Measurements from ENCODE around the gene CLPTM1. TPM values are rescaled to one million over a fixed set of nuclear protein-coding genes. Genes with fewer than 3 reads are reported as not detected.

CLPTM1 gene
- total RNA-seq, 6 donors from 2014 or later, result 53.4 to 139 (median 99.6) TPM

DNA sequence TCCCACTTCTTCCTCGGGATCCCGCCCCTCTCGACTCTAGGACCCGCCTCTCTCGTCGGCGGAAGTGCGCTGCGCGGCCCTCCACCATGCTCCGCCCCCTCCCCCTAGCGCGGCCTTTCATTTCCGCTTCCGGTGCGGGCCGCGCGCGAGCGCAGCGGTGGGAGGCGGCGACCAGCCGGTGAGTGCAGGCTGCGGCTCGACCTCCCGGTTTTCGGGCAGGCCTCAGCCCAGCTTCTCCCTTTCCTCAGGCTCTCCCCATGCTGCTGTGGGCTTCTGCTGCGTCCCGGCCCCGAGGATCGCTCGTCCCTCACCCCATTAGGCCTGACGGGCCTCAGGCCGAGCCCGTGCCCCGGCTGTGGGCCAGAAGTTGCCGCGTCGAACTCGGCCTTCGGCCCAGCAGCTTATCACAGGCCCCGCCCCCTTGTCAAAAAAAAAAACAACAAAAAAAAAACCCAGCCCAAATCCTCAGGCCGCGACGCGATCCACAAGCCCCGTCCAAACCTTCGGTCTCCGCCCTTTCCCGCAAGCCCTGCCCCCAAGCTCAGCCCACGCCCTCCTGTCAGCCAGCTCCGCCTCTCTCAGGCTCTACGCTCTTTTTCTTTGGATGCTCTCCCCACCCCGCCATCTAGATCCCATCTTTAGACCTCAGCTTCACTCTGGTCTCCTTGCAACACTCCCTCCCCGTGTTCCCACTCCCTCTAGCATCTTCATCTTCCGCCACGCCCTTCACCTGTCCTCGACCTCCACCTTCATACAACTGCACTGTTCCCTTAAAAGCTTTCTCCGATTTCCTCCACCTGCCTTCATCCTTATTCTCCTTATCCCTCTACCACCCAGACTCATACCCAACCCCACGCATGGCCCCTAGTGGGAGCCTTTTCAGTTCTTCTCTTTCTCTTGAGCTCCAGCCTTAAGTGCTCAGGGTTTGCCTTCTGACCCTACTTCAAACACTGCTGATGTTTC is 84.0 kb downstream of the CLPTM1 start, which contains the start of gene CLASRP:
CLASRP (plus strand) TSS at position 115 of the 963 bp plus-strand sequence. CDS start 1,168 bp downstream, outside the sequence.
- Histone ChIP-seq H3K27ac (peak within 1 kb of the TSS; percentile 93 to 96 (median 95)), H3K27me3 (no peaks in the 10 kb centered on the region), H3K9me3 (no peaks in the 10 kb centered on the region), H3K4me1 (peaks cover 18 to 35% (median 28%) of the 10 kb centered on the region in 4 donors), H3K4me3 (peak within 1 kb of the TSS; percentile 68 to 100 (median 84)), H3K36me3 (peaks cover 0 to 68% (median 49%) of the 10 kb centered on the region in 4 donors)
- DNase-seq (peak; percentile 90 to 97), ATAC-seq (ENCODE audit: low FRiP score in 2 of 2) (peak; percentile 96 to 99)
- peak; percentile 78 to 96 (median 92) for TF ChIP-seq POLR2A (IDR thresholded peaks at IDR 0.05)
- no peak for TF ChIP-seq EP300 (IDR thresholded peaks at IDR 0.05)
- TF ChIP-seq POLR2AphosphoS5 (IDR thresholded peaks at IDR 0.05), result peak; percentile 96 to 97
- TF ChIP-seq, protein P1, sequence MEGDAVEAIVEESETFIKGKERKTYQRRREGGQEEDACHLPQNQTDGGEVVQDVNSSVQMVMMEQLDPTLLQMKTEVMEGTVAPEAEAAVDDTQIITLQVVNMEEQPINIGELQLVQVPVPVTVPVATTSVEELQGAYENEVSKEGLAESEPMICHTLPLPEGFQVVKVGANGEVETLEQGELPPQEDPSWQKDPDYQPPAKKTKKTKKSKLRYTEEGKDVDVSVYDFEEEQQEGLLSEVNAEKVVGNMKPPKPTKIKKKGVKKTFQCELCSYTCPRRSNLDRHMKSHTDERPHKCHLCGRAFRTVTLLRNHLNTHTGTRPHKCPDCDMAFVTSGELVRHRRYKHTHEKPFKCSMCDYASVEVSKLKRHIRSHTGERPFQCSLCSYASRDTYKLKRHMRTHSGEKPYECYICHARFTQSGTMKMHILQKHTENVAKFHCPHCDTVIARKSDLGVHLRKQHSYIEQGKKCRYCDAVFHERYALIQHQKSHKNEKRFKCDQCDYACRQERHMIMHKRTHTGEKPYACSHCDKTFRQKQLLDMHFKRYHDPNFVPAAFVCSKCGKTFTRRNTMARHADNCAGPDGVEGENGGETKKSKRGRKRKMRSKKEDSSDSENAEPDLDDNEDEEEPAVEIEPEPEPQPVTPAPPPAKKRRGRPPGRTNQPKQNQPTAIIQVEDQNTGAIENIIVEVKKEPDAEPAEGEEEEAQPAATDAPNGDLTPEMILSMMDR (IDR thresholded peaks at IDR 0.05), result peak in 1 of 6 experiments; percentile 9
- WGBS, 2 donors, result 3 to 4% methylated on average over 36 to 62 of the region's 62 CpGs

DNA sequence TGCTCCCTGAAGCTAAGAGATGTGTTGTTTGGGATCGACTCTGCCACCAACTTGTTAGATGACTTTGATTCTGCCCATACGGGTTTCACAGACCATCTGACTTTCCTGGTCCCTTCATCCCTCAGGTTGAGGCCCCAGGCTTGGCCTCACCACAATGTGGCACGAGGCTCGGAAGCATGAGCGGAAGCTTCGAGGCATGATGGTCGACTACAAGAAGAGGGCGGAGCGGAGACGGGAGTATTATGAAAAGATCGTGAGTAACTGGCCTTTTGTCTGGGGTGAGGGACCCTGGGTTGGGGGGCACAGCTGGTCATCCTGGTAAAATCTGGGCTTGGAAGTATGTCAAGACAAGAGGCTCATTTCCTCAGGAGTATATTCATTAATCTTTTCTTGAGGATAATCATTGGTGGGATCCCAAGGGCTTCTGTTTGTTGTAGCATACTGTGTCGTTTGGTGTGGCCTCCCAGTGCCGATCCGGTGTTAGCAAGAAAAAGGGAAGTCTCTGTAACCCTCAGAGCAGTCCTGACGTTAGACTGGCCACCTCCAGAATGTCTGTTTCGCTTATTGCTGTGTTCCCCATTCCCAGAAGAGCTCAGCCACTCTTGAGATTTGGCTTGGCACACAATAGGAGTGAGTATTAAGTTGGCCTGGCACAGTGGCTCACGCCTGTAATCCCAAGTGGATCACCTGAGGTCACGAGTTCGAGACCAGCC is 85.0 kb downstream of the CLPTM1 start:
- H3K36me3 ChIP-seq, result peaks cover 4 to 68% (median 50%) of the 10 kb centered on the region in 4 donors
- TF ChIP-seq POLR2A (IDR thresholded peaks at IDR 0.05), result peak in 1 of 4 donors; percentile 24
- TF ChIP-seq POLR2AphosphoS5 (IDR thresholded peaks at IDR 0.05), result no peak
- peak overlapping the region; percentile 93 to 96 (median 95) for H3K27ac ChIP-seq
- ATAC-seq (ENCODE audit: low FRiP score in 2 of 2) (peak; percentile 6 to 27), DNase-seq (peak in 1 of 2 donors; percentile 28)
- no peaks in the 10 kb centered on the region for H3K9me3 ChIP-seq
- peak overlapping the region in 3 of 4 donors; percentile 68 to 100 (median 93) for H3K4me3 ChIP-seq
- peaks cover 18 to 41% (median 28%) of the 10 kb centered on the region in 4 donors for H3K4me1 ChIP-seq
- WGBS, 2 donors, result 70 to 77% methylated on average over 14 to 19 of the region's 19 CpGs
- H3K27me3 ChIP-seq, result no peaks in the 10 kb centered on the region

DNA sequence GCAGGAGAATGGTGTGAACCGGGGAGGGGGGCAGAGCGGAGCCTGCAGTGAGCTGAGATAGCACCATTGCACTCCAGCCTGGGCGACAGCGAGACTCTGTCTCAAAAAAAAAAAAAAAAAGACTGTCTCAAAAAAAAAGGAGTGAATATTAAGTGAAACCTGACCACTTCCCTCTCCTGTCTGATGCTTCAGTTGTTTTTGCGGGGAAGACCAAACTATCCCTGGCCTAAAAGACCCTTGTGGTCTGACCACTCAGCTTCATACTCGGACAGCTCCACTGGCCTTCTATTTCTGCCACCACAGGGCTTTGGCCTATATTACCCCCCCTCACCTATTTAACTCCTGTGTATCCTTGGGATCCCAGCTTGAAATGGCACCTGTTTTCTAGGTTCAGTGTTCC is 85.9 kb downstream of the CLPTM1 start:
- WGBS, 2 donors, result 75 to 90% methylated on average over 6 of the region's 6 CpGs
- Histone ChIP-seq H3K4me3 (no peak overlapping the region), H3K27me3 (no peaks in the 10 kb centered on the region), H3K4me1 (peaks cover 27 to 50% (median 37%) of the 10 kb centered on the region in 4 donors), H3K9me3 (no peaks in the 10 kb centered on the region), H3K27ac (peak overlapping the region in 1 of 4 donors; percentile 96), H3K36me3 (peaks cover 4 to 68% (median 47%) of the 10 kb centered on the region in 4 donors)
- TF ChIP-seq, protein P1 (IDR thresholded peaks at IDR 0.05), result no peak
- no peak for TF ChIP-seq EP300 (IDR thresholded peaks at IDR 0.05)
- no peak for TF ChIP-seq POLR2A (IDR thresholded peaks at IDR 0.05)
- no peak for TF ChIP-seq POLR2AphosphoS5 (IDR thresholded peaks at IDR 0.05)
- no peak for ATAC-seq (ENCODE audit: low FRiP score in 2 of 2)
- no peak for DNase-seq

Other genes with a start within 250 kb of the CLPTM1 start
- 100 to 1,000 TPM in 2 of 6 donors, 10 to 100 TPM in 4; 31.1 to 114 (median 71.6) TPM for gene BCL3, start 206.7 kb upstream of the CLPTM1 start, total RNA-seq
- gene CBLC, start 177.5 kb upstream of the CLPTM1 start, total RNA-seq, result 10 to 100 TPM in 1 of 6 donors, 1 to 10 TPM in 5; 2.9 to 10.5 (median 4.5) TPM
- gene BCAM, start 146.3 kb upstream of the CLPTM1 start, total RNA-seq, result 100 to 1,000 TPM; 246 to 557 (median 274) TPM
- 100 to 1,000 TPM in 4 of 6 donors, 10 to 100 TPM in 2; 52.2 to 152 (median 109) TPM for gene NECTIN2, start 109.1 kb upstream of the CLPTM1 start, total RNA-seq
- 10 to 100 TPM; 26.6 to 88.3 (median 58.1) TPM for gene TOMM40, start 64.1 kb upstream of the CLPTM1 start, total RNA-seq
- gene APOE, start 49.6 kb upstream of the CLPTM1 start, total RNA-seq, result 1,000 to 10,000 TPM in 2 of 6 donors, 100 to 1,000 TPM in 4; 256 to 1,773 (median 644) TPM
- 100 to 1,000 TPM; 186 to 754 (median 527) TPM for gene APOC1, start 40.8 kb upstream of the CLPTM1 start, total RNA-seq
- gene APOC4, start 13.1 kb upstream of the CLPTM1 start, total RNA-seq, result 1 to 10 TPM in 1 of 6 donors, under 1 TPM in 1, not detected in 4; 0.49 to 2.7 TPM
- gene APOC2, start 9.3 kb upstream of the CLPTM1 start, total RNA-seq, result 10 to 100 TPM in 5 of 6 donors, under 1 TPM in 1; 0.98 to 50.0 (median 22.8) TPM
- gene RELB, start 46.1 kb downstream of the CLPTM1 start, total RNA-seq, result 10 to 100 TPM in 3 of 6 donors, 1 to 10 TPM in 3; 4.0 to 31.1 (median 18.1) TPM
- gene CLASRP, start 83.7 kb downstream of the CLPTM1 start, total RNA-seq, result 100 to 1,000 TPM in 1 of 6 donors, 10 to 100 TPM in 5; 38.0 to 295 (median 71.6) TPM
- gene ZNF296, start 121.1 kb downstream of the CLPTM1 start, total RNA-seq, result 1 to 10 TPM; 1.5 to 7.3 (median 2.4) TPM
- gene GEMIN7, start 123.9 kb downstream of the CLPTM1 start, total RNA-seq, result 10 to 100 TPM in 3 of 6 donors, 1 to 10 TPM in 3; 8.1 to 24.2 (median 13.5) TPM
- 10 to 100 TPM; 30.0 to 64.6 (median 37.3) TPM for gene PPP1R37, start 137.8 kb downstream of the CLPTM1 start, total RNA-seq
- under 1 TPM in 5 of 6 donors, not detected in 1; under 0.01 to 1.00 (median 0.17) TPM for gene NKPD1, start 205.6 kb downstream of the CLPTM1 start, total RNA-seq
- 10 to 100 TPM; 10.5 to 53.3 (median 23.7) TPM for gene TRAPPC6A, start 222.9 kb downstream of the CLPTM1 start, total RNA-seq
- 10 to 100 TPM in 5 of 6 donors, 1 to 10 TPM in 1; 4.7 to 34.6 (median 18.6) TPM for gene BLOC1S3, start 223.4 kb downstream of the CLPTM1 start, total RNA-seq